Uterus (tissue), 2 donors: ENCODE results near the gene PIEZO2.

Experiments used
- CTCF ChIP-seq, 4 experiments: fragments of 200-600 bp in 2 of 4; fragments of 450-650 bp in 2 of 4; sonication (generic) in 2 of 4; IDR thresholded peaks; one replicate each; pipeline ENCODE4 v1.5.1; 2016 to 2019; ENCODE audit warnings: antibody characterized with exemption in 4 of 4, mild to moderate bottlenecking in 2 of 4, moderate library complexity in 1 of 4
- POLR2A ChIP-seq, 2 donors: fragments of 450-650 bp; IDR thresholded peaks; one replicate each; pipeline ENCODE4 v1.6.1; 2016; ENCODE audit warnings: antibody characterized with exemption in 2 of 2, mild to moderate bottlenecking in 1 of 2, moderate library complexity in 1 of 2

GRCh38 chr18:10894501-10894900 is 254.9 kb downstream of the PIEZO2 start:
- TF ChIP-seq CTCF (IDR thresholded peaks at IDR 0.05) = no peak
- TF ChIP-seq POLR2A (IDR thresholded peaks at IDR 0.05) = no peak
